GM21390 (cell line): ENCODE data around the gene COL18A1.

Experiments used
- ATAC-seq: cut with Tn5 transposase; IDR thresholded peaks from one replicate; pipeline ENCODE4 v1.9.1; 2021; ENCODE audit not compliant: unreplicated experiment

The COL18A1 gene

DNA sequence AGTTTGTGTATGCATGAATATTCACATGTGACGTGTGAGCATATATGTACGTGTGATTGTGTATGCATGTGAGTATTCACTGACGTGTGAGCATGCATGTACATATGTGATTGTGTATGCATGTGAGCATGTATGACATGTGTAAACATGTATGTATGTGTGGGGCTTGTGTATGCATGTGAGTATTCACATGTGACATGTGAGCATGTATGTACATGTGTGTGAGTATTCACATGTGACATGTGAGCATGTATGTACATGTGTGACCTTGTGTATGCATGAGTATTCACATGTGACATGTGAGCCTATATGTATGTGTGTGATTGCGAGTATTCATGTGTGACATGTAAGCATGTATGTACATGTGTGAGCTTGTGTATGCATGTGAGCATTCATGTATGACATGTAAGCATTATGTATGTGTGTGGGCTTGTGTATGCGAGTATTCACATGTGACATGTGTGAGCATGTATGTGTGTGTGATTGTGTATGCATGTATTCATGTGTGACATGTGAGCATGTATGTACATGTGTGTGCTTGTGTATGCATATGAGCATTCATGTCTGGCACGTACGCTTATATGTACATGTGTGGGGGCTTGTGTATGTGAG is 47.8 kb downstream of the COL18A1 start:
- no peak for ATAC-seq

GRCh38 chr21:45453308-45453950 is 48.5 kb downstream of the COL18A1 start:
- ATAC-seq: no peak

DNA sequence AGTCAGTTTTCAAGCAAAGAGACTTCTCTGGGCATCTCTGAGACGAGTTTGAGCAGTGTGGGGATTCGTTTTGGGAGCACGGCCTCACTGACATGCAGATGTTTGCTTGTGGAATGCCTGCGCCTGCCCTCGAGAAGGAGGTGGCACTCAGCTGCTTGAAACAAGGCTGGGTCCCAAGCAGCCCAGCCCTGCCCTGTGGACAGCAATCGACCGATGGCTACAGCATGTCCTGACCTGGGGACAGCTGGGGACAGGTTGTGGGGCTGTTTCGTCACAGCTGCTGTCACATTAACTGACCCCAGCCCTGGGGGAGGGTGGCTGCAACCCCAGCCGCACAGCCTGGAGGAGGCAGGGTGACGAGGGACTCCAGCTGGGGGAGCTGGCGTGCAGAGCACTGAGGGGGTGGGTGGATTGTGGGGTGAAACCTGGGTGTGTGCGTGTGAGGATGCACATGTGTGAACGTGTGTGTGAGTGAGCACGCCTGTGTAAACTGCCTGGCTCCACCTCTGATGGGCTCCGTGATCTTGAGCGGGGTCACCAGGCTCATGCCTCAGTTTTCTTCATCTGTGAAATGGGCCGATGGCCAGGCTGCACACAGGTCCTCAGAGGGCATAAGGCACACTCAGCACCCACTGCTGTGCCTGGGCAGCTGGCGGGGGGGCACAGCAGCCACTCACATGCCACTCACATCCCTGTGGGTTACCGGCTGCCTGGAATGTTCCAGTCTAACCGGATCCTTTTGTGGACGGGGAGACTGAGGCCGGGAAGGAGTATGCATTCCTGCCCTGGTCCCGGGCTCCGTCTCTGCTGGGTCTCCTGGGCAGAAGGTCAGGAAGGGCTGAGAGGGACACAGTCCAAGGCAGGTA is 49.3 kb downstream of the COL18A1 start:
- no peak for ATAC-seq

GRCh38 chr21:45454926-45455673 is 50.1 kb downstream of the COL18A1 start:
- ATAC-seq: no peak

DNA sequence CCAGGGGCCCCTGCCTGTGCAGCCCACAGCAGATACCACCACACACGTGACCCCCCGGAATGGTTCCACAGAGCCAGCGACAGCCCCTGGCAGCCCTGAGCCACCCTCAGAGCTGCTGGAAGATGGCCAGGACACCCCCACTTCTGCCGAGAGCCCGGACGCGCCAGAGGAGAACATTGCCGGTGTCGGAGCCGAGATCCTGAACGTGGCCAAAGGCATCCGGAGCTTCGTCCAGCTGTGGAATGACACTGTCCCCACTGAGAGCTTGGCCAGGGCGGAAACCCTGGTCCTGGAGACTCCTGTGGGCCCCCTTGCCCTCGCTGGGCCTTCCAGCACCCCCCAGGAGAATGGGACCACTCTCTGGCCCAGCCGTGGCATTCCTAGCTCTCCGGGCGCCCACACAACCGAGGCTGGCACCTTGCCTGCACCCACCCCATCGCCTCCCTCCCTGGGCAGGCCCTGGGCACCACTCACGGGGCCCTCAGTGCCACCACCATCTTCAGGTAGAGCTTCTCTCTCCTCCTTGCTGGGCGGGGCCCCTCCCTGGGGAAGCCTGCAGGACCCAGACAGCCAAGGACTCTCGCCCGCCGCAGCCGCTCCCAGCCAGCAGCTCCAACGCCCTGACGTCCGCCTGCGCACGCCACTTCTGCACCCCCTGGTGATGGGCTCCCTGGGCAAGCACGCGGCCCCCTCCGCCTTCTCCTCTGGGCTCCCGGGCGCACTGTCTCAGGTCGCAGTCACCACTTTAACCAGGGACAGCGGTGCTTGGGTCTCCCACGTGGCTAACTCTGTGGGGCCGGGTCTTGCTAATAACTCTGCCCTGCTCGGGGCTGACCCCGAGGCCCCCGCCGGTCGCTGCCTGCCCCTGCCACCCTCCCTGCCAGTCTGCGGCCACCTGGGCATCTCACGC is 51.0 kb downstream of the COL18A1 start:
- no peak for ATAC-seq

GRCh38 chr21:45456584-45457160 is 51.7 kb downstream of the COL18A1 start:
- ATAC-seq: no peak

DNA sequence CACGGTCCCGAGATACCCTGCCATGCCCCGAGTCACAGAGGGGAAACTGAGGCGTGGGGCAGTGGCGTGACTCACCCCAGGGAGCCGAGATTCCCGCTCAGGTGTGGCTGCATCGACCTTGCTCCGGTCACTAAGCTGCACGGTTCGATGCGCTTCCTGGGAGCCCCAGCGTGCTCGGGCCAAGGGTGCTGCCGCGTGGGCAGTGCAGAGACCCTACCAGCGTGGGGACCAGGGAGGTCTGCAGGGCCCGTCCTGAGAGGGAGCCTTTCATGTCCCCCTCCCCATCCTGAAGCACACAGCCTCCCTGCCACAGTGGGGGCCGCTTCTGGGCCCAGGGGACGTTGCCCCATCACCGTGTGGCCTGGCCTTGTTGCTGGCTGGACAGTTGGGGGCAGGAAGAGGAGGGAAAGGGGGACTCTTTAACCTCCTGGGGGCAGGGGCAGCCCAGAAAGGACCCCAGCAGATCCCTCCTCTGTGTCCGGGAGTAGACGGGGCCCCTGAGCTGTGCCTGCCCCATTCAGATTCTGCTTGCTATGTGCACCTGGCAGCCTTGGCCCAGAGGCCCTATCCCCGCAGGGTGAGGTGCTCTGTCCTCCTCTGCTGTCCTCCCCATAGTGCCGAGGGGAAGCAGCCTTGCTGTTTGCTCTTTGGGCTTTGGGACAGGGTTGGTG is 52.3 kb downstream of the COL18A1 start:
- no peak for ATAC-seq

DNA sequence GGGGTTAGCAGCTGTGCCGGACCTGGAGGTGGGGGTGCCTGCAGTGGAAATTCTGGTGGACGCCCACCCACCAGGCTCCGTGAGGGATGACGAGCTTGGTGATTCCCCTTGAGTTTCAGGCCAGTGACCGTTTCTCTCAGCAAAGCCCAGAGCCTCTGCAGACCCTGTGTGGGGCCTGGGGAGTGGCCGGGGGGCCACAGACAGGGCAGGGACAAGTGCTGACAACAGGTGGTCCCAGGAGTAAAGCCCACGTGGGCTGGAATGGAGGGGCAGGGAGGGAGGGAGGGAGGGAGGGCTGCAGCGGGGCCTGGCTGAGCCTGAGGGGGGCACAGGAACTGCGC is 52.8 kb downstream of the COL18A1 start:
- ATAC-seq: no peak

DNA sequence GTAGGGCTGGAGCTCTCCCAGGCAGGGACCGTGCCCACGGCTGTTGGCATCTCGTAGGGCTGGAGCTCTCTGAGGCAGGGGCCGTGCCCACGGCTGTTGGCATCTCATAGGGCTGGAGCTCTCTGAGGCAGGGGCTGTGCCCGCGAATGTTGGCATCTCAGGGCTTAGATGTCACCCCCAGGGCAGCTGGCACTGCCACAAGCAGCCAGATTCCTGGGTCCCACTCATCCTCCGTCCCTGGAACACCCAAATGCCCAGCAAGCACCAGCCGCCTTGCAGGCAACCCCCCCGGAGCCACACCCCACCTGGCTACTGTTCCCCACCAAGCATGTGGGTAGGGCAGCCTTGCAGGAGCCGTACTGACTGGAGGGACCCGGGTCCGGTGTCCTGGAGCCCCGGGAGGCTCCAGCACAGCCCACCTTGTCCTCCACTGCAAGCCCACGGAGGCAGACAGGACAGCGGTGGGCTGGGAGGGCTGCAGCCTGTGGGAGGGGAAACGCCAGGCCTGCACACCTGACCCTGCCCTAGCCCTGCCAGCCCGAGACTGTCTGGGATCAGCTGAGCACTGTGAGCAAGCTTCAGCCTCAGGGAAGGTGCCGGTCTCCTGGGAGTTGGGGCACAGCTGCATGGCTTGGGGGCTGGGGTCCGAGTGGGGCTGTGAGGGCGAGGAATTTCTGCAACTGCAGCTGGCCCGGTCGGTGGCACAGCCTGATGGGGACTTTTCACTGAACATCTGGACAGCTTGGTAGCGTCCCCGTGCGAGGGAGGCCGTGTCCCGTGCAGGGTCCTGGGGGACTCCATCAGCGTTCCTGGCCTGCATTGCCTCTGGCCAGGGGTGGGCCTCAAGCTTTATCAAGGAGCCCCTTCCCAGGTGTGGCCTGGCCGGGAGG is 53.6 kb downstream of the COL18A1 start:
- no peak for ATAC-seq

DNA sequence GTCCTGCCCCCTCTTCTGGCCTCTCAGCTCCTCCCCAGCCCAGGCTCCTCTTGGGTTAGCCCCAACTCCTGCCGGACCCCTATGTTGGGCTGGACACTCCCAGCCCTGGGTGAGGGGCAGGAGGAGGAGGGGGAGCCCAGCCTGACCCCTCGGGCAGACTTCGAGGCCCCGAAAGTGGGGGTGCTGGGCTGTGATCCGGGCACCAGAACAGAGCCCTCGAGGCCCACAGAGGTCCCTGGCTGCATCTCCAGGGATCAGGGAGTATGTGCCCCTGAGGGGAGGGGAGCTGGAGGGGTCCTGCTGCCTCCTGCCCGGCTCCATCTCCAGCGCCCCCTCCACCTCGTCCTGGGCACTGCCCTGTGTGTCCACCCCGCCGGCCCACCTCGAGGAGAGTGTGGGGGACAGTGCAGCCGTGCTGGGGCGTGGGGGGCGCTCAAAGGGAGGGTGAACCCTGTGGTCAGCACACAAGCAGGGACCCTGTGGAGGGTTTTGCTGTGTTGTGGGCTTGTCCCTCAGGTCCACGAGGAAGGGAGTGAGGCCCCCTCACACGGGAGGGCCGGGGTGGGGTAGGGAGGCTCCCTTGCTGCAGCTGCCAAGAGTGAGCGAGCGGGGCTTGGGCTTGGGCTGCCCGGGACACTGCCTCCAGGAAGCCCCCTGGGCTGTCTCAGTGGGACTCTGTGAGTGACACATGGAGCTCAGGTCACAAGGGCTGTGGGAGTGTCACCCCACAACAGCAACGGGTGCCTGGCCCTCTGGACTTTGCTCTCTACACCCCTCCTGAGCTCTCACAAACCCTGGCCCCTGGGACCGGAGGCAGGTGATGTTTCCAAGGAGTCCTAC is 54.4 kb downstream of the COL18A1 start:
- no peak for ATAC-seq

DNA sequence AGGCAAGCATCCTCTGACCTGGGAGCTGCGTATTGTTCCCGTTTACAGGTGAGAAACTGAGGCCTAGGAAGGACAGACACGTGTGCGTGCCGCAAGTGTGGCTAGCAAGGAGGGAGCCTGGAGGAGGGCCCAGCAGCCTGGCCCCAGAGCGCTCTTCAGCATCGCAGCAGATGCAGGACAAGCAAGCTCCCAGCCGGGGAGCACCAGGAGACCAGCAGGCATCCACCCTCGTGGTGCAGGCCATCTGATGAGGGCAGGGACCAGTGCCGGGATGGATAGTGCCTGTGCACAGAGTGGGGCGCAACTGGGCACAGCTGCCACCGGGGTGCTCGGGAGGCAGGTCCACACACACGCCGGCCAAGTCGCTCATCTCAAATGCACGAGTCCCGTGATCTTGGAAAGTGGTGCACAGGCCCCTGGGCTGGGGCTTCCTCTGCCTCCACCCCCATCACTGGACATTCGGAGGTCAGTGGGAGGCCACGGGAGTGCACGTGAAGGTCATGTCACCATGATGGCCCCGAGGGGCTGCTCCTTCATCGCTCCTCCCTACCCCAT is 55.1 kb downstream of the COL18A1 start:
- no peak for ATAC-seq

GRCh38 chr21:45460611-45461368 is 55.8 kb downstream of the COL18A1 start:
- no peak for ATAC-seq

DNA sequence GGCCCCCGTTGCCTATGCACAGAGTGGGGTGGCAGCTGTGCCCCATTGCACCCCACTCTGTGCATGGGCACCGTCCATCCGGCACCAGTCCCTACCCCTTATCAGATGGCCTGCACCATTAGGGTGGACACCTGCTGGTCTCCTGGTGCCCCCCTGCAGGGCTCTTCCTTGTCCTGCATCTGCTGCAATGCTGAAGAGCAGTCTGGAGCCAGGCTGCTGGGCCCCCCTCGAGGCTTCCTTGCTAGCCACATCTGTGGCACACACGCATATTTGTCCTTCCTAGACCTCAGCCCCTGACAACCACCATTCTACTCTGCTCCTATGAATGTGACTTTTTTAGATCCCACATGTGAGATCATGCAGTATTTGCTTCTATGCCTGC is 56.4 kb downstream of the COL18A1 start:
- no peak for ATAC-seq

- no peak for ATAC-seq
These were observed 56.9 kb downstream of the COL18A1 start for GRCh38 chr21:45461806-45462341.

DNA sequence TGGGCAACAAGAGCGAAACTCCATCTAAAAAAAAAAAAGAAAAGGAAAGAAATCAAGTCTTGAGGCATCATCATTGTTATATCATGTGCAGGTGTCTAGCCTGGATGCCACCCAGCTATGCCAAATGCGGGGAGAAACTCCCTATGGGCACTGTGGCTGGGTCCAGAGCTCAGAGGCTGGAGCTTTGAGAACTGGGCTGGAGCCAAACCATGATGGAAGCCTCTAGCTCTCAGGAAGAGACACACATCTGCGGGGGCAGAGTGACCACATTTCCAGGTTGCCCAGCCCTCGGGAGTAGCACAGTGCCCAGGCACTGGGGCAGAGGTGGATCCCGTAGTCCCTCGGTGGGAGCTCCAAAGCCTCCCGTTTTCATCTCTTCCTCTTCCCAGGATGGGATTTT is 58.9 kb downstream of the COL18A1 start:
- no peak for ATAC-seq

- ATAC-seq: no peak
These were observed 59.3 kb downstream of the COL18A1 start for GRCh38 chr21:45464309-45464708.
